Immature natural killer cell (primary cell): ENCODE data around the gene MUTYH. TPM values are rescaled to one million over a fixed set of nuclear protein-coding genes. Genes with fewer than 3 reads are reported as not detected.

Source experiments
- DNase-seq, 3 donors: peaks; one replicate each; pipeline ENCODE4 v3.0.0; 2022; ENCODE audit warnings: mixed read lengths in 1 of 3
- H3K27ac Mint-ChIP-seq, 6 donors: one replicate each; pipeline ENCODE4 v1.8.0; 2020; ENCODE audit warnings: mixed read lengths in 6 of 6, mild to moderate bottlenecking in 5 of 6, inconsistent platforms in 4 of 6, moderate library complexity in 3 of 6
- H3K27me3 Mint-ChIP-seq, 3 donors: one replicate each; pipeline ENCODE4 v1.8.0; 2020 to 2021; ENCODE audit warnings: low read depth in 3 of 3, mild to moderate bottlenecking in 3 of 3, mixed read lengths in 3 of 3, moderate library complexity in 3 of 3, inconsistent platforms in 1 of 3
- H3K36me3 Mint-ChIP-seq, 3 donors: one replicate each; pipeline ENCODE4 v1.8.0; 2020; ENCODE audit warnings: mixed read lengths in 3 of 3, inconsistent platforms in 2 of 3, mild to moderate bottlenecking in 2 of 3
- H3K4me1 Mint-ChIP-seq, 2 donors: one replicate each; pipeline ENCODE4 v1.8.0; 2020; ENCODE audit warnings: inconsistent platforms in 2 of 2, mild to moderate bottlenecking in 2 of 2, mixed read lengths in 2 of 2, moderate library complexity in 1 of 2
- H3K4me3 Mint-ChIP-seq, 5 donors: one replicate each; pipeline ENCODE4 v1.8.0; 2020; ENCODE audit warnings: mild to moderate bottlenecking in 5 of 5, mixed read lengths in 5 of 5, inconsistent platforms in 3 of 5, moderate library complexity in 3 of 5
- H3K9me3 Mint-ChIP-seq, 6 donors: one replicate each; pipeline ENCODE4 v1.8.0; 2020; ENCODE audit warnings: mild to moderate bottlenecking in 6 of 6, mixed read lengths in 6 of 6, inconsistent platforms in 4 of 6, moderate library complexity in 3 of 6
- polyA plus RNA-seq, 3 donors: library from polyadenylated mRNA; unstranded; fragments of 300-500 nt; fragmentation: Illumina TruSeq; gene quantifications; one replicate each; pipeline ENCODE4 v1.2.3, GENCODE V29; 2021

Gene MUTYH
- polyA plus RNA-seq, 3 donors from 2014 or later, result 9.5 to 13.9 (median 11.3) TPM

DNA sequence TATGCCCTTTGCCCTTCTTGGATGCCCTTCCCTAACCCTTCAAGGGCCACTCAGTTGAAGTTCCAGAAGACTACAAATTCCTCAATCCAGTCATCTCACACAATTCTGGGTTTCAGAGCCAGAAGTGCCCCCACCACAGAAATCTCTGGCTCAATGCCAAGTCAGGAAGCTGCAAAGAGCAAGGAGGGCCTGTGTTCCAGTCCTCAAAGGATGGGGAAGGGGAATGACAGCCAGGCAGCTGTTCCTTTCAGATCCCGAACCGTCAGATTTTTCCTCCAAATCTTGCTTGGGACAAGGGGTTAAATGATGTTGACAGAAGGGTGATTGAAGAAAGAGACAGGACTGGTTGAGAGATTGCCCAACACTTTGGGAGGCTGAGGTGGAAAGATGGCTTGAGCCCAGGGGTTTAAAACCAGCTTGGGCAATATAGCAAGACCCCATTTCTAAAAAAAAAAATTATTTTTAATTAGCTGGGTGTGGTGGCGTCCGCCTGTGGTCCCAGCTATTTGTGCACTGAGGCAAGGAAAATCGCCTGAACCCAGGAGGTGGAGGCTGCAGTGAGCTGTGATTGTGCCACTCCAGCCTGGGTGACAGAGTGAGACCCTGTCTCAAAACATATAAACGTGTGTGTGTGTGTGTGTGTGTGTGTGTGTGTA lies 14.3 kb downstream of the MUTYH start:
- Mint-ChIP-seq H3K27ac (peak overlapping the region in 1 of 6 donors; percentile 65), H3K36me3 (peaks cover 0 to 10% (median 0%) of the 10 kb centered on the region in 3 donors), H3K4me3 (peak overlapping the region; percentile 77 to 86 (median 82)), H3K27me3 (no peaks in the 10 kb centered on the region), H3K4me1 (peaks cover 6 to 9% of the 10 kb centered on the region in 2 donors), H3K9me3 (peaks cover 0 to 1% (median 0%) of the 10 kb centered on the region in 6 donors)
- no peak for DNase-seq

DNA sequence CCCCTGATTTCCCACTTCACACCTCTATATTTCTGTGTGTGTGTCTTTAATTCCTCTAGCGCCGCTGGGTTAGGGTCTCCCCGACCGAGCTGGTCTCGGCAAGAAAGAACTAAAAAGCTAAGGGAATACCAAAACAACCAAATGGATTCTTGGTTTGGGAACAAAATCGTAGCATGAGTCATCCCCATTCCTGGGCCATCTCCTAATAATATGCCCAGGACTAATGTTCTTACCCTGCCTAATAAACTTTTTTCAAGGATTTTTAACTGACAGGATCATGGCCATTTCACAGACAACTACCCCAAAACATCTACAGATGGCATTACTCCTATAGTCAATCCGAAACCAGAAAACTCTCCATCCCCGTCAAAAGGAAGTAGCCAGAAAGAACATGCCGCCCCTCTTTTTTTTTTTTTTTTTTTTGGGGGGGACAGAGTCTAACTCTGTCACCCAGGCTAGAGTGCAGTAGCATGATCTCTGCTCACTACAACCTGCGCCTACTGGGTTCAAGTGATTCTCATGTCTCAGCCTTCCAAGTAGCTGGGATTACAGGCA lies 17.7 kb downstream of the MUTYH start:
- no peaks in the 10 kb centered on the region for H3K27me3 Mint-ChIP-seq
- no peak overlapping the region for H3K27ac Mint-ChIP-seq
- peaks cover 0 to 1% (median 0%) of the 10 kb centered on the region in 6 donors for H3K9me3 Mint-ChIP-seq
- no peak for DNase-seq
- peaks cover 0 to 6% of the 10 kb centered on the region in 2 donors for H3K4me1 Mint-ChIP-seq
- no peak overlapping the region for H3K4me3 Mint-ChIP-seq
- H3K36me3 Mint-ChIP-seq, result no peaks in the 10 kb centered on the region

DNA sequence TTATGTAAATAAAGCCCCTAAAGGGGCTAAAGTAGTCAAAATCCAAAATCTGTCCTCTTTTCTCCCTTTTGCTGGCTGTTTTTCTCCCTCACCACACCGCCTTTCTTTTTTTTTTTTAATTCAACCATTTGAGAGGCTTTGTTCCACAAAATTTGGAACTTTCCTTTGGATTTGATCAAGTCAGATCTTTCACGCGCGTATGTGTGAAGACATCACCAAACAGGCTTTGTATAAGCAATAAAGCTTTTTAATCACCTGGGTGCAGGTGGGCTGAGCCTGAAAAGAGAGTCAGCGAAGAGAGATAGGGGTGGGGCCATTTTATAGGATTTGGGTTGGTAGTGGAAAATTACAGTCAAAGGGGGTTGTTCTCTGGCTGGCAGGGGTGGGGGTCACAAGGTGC lies 18.8 kb downstream of the MUTYH start:
- Mint-ChIP-seq H3K27ac (peak overlapping the region in 1 of 6 donors; percentile 42), H3K4me1 (peaks cover 0 to 3% of the 10 kb centered on the region in 2 donors), H3K9me3 (peaks cover 0 to 1% (median 0%) of the 10 kb centered on the region in 6 donors), H3K4me3 (no peak overlapping the region), H3K27me3 (no peaks in the 10 kb centered on the region), H3K36me3 (no peaks in the 10 kb centered on the region)
- no peak for DNase-seq

DNA sequence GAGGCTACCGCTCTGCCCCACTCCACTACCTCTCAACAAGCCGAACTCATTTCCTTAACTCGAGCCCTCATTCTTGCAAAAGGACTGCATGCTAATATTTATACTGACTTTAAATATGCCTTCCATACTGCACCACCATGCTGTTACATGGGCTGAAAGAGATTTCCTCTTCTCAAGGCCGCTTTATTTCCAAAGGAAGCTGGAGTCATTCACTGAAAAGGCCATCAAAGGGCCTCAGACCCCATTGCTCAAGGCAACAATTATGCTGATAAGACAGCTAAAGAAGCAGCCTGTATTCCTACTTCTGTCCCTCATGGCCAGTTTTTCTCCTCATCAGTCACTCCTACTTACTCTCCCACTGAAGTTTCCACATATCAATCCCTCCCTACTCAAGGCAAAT lies 20.5 kb downstream of the MUTYH start:
- DNase-seq, result no peak
- Mint-ChIP-seq H3K9me3 (peaks cover 0 to 1% (median 0%) of the 10 kb centered on the region in 6 donors), H3K4me3 (no peak overlapping the region), H3K4me1 (no peaks in the 10 kb centered on the region), H3K27me3 (no peaks in the 10 kb centered on the region), H3K36me3 (no peaks in the 10 kb centered on the region), H3K27ac (no peak overlapping the region)

DNA sequence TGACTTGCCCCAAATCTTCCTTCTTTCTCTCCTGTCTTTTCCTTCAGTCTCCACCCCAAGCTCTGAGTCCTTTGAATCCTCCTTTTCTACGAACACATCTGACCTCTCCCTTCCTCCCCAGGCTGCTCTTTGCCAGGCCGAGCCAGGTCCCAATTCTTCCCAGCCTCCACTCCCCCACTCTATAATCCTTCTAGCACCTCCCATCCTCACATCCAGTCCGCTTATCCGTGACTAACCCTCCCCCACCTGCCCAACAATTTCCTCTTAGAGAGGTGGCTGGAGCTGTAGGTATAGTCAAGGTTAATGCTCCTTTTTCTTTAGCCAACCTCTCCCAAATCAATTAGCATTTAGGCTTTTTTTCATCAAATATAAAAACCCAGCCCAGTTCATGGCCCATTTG lies 23.1 kb downstream of the MUTYH start:
- H3K36me3 Mint-ChIP-seq, result no peaks in the 10 kb centered on the region
- no peaks in the 10 kb centered on the region for H3K27me3 Mint-ChIP-seq

DNA sequence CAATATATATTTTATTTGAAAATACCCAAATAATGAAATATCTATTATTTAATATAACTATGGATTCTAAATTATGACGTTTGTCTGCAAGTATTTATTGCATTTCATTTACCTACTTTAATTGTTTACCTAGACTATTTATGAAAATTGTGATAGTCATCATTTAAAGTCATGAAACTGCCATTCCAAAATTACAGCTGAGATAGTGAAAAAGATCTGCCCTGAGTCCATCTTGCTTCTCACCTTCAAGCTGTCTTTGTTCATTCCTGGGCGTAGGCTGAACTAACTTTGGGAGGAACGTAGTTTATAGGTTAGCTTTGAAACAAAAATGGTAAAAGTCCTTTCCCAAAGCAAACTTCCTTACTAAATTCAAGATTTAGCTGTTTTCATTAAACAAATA lies 26.0 kb downstream of the MUTYH start:
- no peak overlapping the region for H3K27ac Mint-ChIP-seq
- H3K4me1 Mint-ChIP-seq, result no peaks in the 10 kb centered on the region
- H3K9me3 Mint-ChIP-seq, result no peaks in the 10 kb centered on the region
- no peaks in the 10 kb centered on the region for H3K27me3 Mint-ChIP-seq
- DNase-seq, result no peak
- no peaks in the 10 kb centered on the region for H3K36me3 Mint-ChIP-seq
- no peak overlapping the region for H3K4me3 Mint-ChIP-seq

More for the DNA sequence above, 23.1 kb downstream of the MUTYH start:
- H3K4me3 Mint-ChIP-seq, result no peak overlapping the region
- H3K4me1 Mint-ChIP-seq, result no peaks in the 10 kb centered on the region
- no peaks in the 10 kb centered on the region for H3K9me3 Mint-ChIP-seq
- no peak for DNase-seq
- H3K27ac Mint-ChIP-seq, result no peak overlapping the region

DNA sequence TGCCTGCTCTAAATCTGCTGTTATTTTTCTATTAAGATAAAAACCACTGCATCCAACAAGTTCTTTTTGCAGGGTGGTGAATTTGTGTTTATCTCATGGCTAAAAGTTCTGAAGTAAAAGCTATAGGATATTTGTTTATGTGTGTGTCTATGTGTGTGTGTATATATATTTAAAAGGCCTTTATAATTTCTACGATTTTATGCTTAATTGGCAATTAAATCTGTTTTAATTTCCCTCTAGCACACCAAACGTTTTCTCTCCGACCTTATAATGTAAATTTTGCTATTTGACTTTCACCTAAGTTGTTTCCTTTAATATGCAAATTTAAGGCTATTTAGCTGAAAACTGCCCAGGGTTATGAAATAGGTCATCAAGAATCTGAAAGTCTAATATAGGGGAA lies 33.3 kb downstream of the MUTYH start:
- H3K36me3 Mint-ChIP-seq, result no peaks in the 10 kb centered on the region
- no peak overlapping the region for H3K4me3 Mint-ChIP-seq
- no peaks in the 10 kb centered on the region for H3K9me3 Mint-ChIP-seq
- H3K27me3 Mint-ChIP-seq, result peaks cover 0 to 2% (median 0%) of the 10 kb centered on the region in 3 donors
- no peak overlapping the region for H3K27ac Mint-ChIP-seq
- no peak for DNase-seq
- H3K4me1 Mint-ChIP-seq, result peaks cover 17 to 22% of the 10 kb centered on the region in 2 donors

DNA sequence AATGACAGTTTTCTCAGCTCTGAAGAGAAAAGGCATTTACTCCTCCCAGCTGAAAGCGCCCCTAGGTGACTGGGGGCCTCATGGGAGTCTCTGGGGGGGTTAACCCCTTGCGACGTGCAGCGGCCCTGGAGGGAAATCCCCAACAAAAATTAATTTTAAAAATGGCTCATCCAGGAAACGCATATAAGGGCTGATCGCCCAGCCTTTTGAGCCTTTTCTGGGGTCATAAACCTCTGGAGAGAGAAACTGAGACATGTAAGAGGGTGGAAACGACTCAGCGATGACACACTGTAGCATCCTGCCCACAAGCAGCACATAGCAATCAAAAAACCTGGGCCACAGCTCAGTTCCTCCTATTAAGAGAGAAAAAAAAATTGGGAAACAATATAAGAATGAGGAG lies 33.9 kb downstream of the MUTYH start:
- Mint-ChIP-seq H3K4me3 (peak overlapping the region in 1 of 5 donors; percentile 46), H3K27ac (peak overlapping the region in 1 of 6 donors; percentile 85), H3K27me3 (peaks cover 0 to 2% (median 0%) of the 10 kb centered on the region in 3 donors), H3K36me3 (no peaks in the 10 kb centered on the region), H3K9me3 (no peaks in the 10 kb centered on the region), H3K4me1 (peaks cover 17 to 24% of the 10 kb centered on the region in 2 donors)
- no peak for DNase-seq

DNA sequence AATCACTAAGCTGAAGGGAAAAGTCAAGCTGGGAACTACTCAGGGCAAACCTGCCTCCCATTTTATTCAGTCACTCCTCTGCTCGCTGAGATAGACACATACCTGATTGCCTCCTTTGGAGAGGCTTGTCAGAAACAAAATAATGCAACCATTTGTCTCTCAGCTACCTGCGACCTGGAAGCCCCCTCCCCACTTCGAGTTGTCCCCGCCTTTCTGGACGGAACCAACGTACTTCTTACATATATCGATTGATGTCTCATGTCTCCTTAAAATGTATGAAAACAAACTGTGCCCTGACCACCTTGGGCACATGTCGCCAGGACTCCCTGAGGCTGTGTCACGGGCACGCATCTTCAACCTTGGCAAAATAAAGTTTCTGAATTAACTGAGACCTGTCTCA lies 35.0 kb downstream of the MUTYH start:
- no peak for DNase-seq
- peaks cover 0 to 2% (median 0%) of the 10 kb centered on the region in 3 donors for H3K27me3 Mint-ChIP-seq
- H3K27ac Mint-ChIP-seq, result peak overlapping the region; percentile 66 to 97 (median 90)
- H3K4me1 Mint-ChIP-seq, result peaks cover 17 to 27% of the 10 kb centered on the region in 2 donors
- H3K9me3 Mint-ChIP-seq, result no peaks in the 10 kb centered on the region
- no peaks in the 10 kb centered on the region for H3K36me3 Mint-ChIP-seq
- H3K4me3 Mint-ChIP-seq, result peak overlapping the region; percentile 60 to 91 (median 89)

DNA sequence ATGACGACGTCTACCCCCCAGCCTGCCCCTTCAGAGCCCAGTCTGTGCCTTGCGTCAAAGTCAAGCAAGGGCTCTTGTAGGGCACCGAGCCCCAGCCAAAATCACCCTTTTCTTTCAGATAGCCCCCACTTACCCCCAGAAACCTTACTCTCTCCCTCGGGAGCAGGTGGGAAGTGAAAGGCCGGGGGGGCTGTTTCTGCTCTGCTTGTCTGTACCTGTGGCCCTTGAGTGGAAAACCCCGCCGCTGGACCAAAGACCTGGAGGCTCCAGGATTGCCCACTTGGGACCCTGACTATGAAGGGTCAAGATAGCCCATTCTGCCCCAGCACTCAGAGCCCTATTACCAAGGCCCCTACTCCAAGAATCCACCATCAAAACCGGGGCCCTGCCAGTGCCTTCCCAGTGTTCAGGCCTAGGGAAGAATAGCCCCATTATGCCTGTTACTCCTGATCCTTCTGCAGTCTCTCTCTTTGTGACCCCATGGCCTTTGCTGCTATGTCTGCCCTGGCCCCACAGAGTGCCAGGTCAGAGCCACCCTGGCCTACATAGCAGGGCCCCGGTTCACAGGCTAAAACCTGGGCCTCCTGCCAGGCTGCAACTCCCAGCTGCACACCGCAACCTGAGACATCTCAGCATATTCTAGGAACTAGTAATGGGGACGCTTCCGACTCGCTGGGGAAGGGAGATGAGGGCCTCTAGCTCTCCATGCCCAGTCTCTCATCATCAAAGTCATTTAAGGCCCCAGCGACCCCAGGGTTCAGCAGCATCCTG lies 35.7 kb downstream of the MUTYH start:
- Mint-ChIP-seq H3K27me3 (peaks cover 0 to 2% (median 0%) of the 10 kb centered on the region in 3 donors), H3K4me3 (peak overlapping the region; percentile 89 to 92 (median 91)), H3K4me1 (peaks cover 17 to 28% of the 10 kb centered on the region in 2 donors), H3K27ac (peak overlapping the region; percentile 92 to 98 (median 96)), H3K36me3 (no peaks in the 10 kb centered on the region), H3K9me3 (no peaks in the 10 kb centered on the region)
- no peak for DNase-seq

DNA sequence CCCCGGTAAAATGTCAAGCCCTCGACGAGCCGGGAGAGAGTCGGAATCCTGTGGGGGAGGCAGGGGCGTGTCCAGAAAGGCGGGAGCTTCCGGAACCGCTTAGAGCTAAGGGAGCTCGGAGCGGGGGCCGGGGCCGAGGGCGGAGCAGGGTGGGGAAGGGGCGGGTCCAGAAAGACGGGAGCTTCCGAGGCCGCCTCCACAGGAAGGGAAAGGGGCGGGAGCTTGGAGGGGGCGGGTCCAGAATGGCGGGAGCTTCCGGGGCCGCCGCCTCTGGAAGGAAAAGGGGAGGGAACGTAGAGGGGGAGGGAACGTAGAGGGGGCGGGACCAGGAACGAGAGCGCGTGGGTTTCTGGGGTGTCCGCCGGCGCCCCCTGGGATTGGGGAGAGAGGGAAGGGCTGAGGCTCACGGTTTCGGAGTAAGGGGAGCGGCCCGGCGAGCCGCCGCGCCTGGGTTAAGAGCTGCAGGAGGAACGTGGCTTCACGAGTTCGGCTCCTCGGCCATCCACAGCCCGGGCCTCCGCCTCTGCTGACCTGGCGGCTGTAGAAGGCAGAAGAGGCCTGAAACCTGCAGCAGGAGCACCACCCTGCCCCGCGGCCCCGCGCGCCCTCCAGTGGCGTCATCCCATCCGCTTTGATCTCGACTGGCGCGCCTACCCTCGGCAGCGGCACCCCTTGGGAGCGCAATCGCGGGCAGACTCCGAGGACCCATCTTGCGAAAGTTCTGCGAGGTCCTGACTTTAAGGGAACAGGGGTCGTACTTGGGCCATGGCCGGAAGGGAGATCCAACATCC lies 36.5 kb downstream of the MUTYH start:
- Mint-ChIP-seq H3K4me1 (peaks cover 17 to 28% of the 10 kb centered on the region in 2 donors), H3K4me3 (peak overlapping the region; percentile 89 to 92 (median 91)), H3K36me3 (no peaks in the 10 kb centered on the region), H3K27me3 (peaks cover 0 to 2% (median 0%) of the 10 kb centered on the region in 3 donors), H3K9me3 (no peaks in the 10 kb centered on the region), H3K27ac (peak overlapping the region; percentile 92 to 98 (median 96))
- peak; percentile 89 to 93 (median 93) for DNase-seq

DNA sequence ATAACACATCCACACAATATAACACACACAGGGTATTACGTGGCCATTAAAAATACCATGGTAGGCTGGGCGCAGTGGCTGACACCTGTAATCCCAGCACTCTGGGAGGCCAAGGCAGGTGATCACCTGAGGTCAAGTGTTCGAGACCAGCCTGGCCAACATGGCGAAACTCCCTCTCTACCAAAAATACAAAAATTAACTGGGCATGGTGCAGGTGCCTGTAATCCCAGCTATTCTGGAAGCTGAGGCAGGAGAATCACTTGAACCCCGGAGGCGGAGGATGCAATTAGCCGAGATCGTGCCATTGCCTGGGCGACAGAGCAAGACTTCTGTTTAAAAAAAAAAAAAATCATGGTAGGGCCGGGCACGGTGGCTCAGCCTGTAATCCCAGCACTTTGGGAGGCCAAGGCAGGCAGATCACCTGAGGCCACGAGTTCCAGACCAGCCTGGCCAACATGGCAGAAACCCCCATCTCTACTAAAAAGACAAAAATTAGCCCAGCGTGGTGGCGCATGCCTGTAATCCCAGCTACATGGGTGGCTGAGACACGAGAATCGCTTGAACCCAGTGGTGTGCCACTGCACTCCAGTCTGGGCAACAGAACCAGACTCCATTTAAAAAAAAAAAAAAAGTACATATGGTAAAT lies 37.6 kb downstream of the MUTYH start:
- Mint-ChIP-seq H3K27ac (peak overlapping the region in 3 of 6 donors; percentile 2 to 61 (median 31)), H3K27me3 (peaks cover 0 to 2% (median 0%) of the 10 kb centered on the region in 3 donors), H3K4me1 (peaks cover 17 to 28% of the 10 kb centered on the region in 2 donors), H3K36me3 (no peaks in the 10 kb centered on the region), H3K9me3 (no peaks in the 10 kb centered on the region), H3K4me3 (peak overlapping the region; percentile 45 to 91 (median 71))
- DNase-seq, result no peak

DNA sequence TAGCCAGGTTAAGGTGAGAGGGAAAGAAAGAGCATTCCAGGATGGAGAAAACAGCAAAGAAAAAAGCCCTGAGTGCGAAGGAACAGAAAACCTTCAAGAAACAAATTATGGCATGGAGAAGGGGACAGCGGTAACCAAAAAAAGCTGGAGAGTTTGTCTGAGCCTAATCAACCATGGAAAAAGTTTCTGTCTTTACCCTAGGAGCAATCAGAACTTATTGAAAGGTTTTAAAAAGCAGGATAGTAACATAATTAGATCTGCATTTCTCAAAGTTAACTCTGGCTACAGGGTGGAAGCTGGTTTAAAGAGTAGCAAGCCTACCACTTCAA lies 39.6 kb downstream of the MUTYH start:
- H3K4me3 Mint-ChIP-seq, result peak overlapping the region in 1 of 5 donors; percentile 31
- no peak overlapping the region for H3K27ac Mint-ChIP-seq
- DNase-seq, result no peak
- no peaks in the 10 kb centered on the region for H3K36me3 Mint-ChIP-seq
- peaks cover 0 to 2% (median 2%) of the 10 kb centered on the region in 3 donors for H3K27me3 Mint-ChIP-seq
- H3K4me1 Mint-ChIP-seq, result peaks cover 16 to 28% of the 10 kb centered on the region in 2 donors
- no peaks in the 10 kb centered on the region for H3K9me3 Mint-ChIP-seq
